ENCODE results near the gene SMPDL3A.
"Not testable (repeated sequence)": the region's sequence is repeated elsewhere in the genome, so short reads cannot be mapped to it uniquely, and the experiment has no call there.

Gene SMPDL3A

GRCh38 chr6:122789182-122790027, at the start of gene SMPDL3A:
Gene SMPDL3A (plus strand): TSS chr6:122789258. CDS start chr6:122789347, 89 bp downstream.
- peak; percentile 17 to 32 for DNase-seq

- DNase-seq = no peak
These were observed 49.0 kb upstream of the SMPDL3A start for GRCh38 chr6:122740091-122740490.

GRCh38 chr6:122740936-122741335, 48.1 kb upstream of the SMPDL3A start:
- no peak for DNase-seq

- not testable (repeated sequence) for DNase-seq
These were observed 44.8 kb upstream of the SMPDL3A start for GRCh38 chr6:122744247-122744646.

GRCh38 chr6:122744856-122745255, 44.2 kb upstream of the SMPDL3A start:
- not testable (repeated sequence) for DNase-seq

- no peak for DNase-seq
These were observed 42.4 kb upstream of the SMPDL3A start for GRCh38 chr6:122746688-122747087.

GRCh38 chr6:122747573-122747972, 41.5 kb upstream of the SMPDL3A start:
- DNase-seq = no peak

GRCh38 chr6:122748945-122749344, 40.1 kb upstream of the SMPDL3A start:
- DNase-seq = not testable (repeated sequence)

- DNase-seq = no peak
These were observed 39.5 kb upstream of the SMPDL3A start for GRCh38 chr6:122749451-122750050.

GRCh38 chr6:122751326-122751725, 37.7 kb upstream of the SMPDL3A start:
- DNase-seq = no peak

GRCh38 chr6:122752459-122752858, 36.6 kb upstream of the SMPDL3A start:
- no peak for DNase-seq

- DNase-seq = no peak
These were observed 35.9 kb upstream of the SMPDL3A start for GRCh38 chr6:122753000-122753687.

- no peak for DNase-seq
These were observed 35.4 kb upstream of the SMPDL3A start for GRCh38 chr6:122753688-122754056.

- DNase-seq = no peak
These were observed 34.8 kb upstream of the SMPDL3A start for GRCh38 chr6:122754191-122754731.

GRCh38 chr6:122755901-122756300, 33.2 kb upstream of the SMPDL3A start:
- DNase-seq = no peak

- DNase-seq = no peak
These were observed 30.1 kb upstream of the SMPDL3A start for GRCh38 chr6:122758927-122759334.

GRCh38 chr6:122760330-122760729, 28.7 kb upstream of the SMPDL3A start:
- DNase-seq = no peak

- DNase-seq = no peak
These were observed 22.8 kb upstream of the SMPDL3A start for GRCh38 chr6:122766256-122766655.

GRCh38 chr6:122770835-122771601, 18.0 kb upstream of the SMPDL3A start:
- no peak for DNase-seq

- no peak for DNase-seq
These were observed 16.2 kb upstream of the SMPDL3A start for GRCh38 chr6:122772724-122773415.

- no peak for DNase-seq
These were observed 13.1 kb upstream of the SMPDL3A start for GRCh38 chr6:122775975-122776374.

- no peak for DNase-seq
These were observed 10.8 kb upstream of the SMPDL3A start for GRCh38 chr6:122778302-122778701.

All from stimulated activated CD4-positive, alpha-beta T cell treated with anti-CD3 and anti-CD28 coated beads, Interleukin-2, amount 100 ng/mL, for 24 hours (primary cell).